ENCODE data around the gene MYL7.
"Not testable (repeated sequence)": the region's sequence is repeated elsewhere in the genome, so short reads cannot be mapped to it uniquely, and the experiment has no call there.

Gene MYL7

DNA sequence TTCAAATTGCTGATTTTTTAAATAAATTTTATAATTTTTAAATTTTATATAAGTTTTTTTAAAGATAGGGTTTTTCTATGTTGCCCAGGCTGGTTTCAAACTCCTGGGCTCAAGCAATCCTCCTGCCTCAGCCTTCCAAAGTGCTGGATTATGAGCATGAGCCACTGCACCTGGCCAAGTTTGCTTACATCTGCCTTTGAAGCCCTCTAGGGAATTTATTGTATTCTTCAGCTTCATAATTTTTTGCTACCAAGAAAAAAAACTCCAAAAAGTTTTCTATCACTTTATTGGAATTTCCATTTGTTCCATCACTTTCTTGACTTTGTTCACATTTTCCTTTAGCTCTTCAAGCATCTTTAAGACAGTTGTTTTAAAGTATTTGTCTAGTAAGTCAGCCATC lies 14.0 kb downstream of the MYL7 start:
- H3K27ac ChIP-seq (ENCODE audit: low read depth, low read length, poor library complexity, severe bottlenecking) = no peak overlapping the region
- H3K27me3 ChIP-seq (ENCODE audit: insufficient read depth, low read length) = no peaks in the 10 kb centered on the region
- H3K79me2 ChIP-seq (ENCODE audit: insufficient read depth, low read length) = peaks cover 9% of the 10 kb centered on the region
- no peak overlapping the region for H2AFZ ChIP-seq (ENCODE audit: low read length)
- TF ChIP-seq, protein P1, sequence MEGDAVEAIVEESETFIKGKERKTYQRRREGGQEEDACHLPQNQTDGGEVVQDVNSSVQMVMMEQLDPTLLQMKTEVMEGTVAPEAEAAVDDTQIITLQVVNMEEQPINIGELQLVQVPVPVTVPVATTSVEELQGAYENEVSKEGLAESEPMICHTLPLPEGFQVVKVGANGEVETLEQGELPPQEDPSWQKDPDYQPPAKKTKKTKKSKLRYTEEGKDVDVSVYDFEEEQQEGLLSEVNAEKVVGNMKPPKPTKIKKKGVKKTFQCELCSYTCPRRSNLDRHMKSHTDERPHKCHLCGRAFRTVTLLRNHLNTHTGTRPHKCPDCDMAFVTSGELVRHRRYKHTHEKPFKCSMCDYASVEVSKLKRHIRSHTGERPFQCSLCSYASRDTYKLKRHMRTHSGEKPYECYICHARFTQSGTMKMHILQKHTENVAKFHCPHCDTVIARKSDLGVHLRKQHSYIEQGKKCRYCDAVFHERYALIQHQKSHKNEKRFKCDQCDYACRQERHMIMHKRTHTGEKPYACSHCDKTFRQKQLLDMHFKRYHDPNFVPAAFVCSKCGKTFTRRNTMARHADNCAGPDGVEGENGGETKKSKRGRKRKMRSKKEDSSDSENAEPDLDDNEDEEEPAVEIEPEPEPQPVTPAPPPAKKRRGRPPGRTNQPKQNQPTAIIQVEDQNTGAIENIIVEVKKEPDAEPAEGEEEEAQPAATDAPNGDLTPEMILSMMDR (IDR thresholded peaks at IDR 0.05; ENCODE audit: low read length) = no peak
- no peak for TF ChIP-seq EZH2 (IDR thresholded peaks at IDR 0.05; ENCODE audit: borderline replicate concordance, low read length)
- H3K9me3 ChIP-seq (ENCODE audit: low read length) = no peaks in the 10 kb centered on the region
- H3K4me3 ChIP-seq (ENCODE audit: low read depth, low read length, poor library complexity, severe bottlenecking) = no peak overlapping the region
- no peak overlapping the region for H3K4me2 ChIP-seq (ENCODE audit: low read length)
- H3F3A ChIP-seq (ENCODE audit: insufficient read depth, low read length) = peaks cover 5% of the 10 kb centered on the region; the same call in 1 of the 2 replicates
- no peaks in the 10 kb centered on the region for H4K20me1 ChIP-seq (ENCODE audit: insufficient read depth, low read length)
- no peak overlapping the region for H3K9ac ChIP-seq (ENCODE audit: low read length)
- H3K9me2 ChIP-seq (ENCODE audit: low read depth, low read length) = no peaks in the 10 kb centered on the region
- peaks cover 2% of the 10 kb centered on the region; the same call in 1 of the 2 replicates for H3K36me3 ChIP-seq (ENCODE audit: insufficient read depth, low read length)
- H3K4me1 ChIP-seq (ENCODE audit: insufficient read depth, low read length, severe bottlenecking) = peaks cover 27% of the 10 kb centered on the region

DNA sequence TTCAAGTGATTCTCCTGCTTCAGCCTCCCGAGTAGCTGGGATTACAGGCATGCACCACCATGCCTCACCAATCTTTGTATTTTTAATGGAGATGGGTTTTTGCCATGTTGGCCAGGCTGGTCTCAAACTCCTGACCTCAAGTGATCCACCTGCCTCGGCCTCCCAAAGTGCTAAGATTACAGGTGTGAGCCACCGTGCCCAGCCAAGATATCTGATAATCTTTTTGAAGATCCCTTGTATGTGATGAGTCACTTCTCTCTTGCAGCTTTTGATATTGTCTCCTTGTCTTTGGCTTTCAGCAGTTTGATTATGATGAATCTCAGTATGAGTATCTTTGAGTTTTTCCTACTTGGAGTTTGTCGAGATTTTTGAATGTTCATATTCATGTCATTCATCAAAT lies 14.6 kb downstream of the MYL7 start:
- H3K27me3 ChIP-seq (ENCODE audit: insufficient read depth, low read length); H4K20me1 ChIP-seq (ENCODE audit: insufficient read depth, low read length); H3F3A ChIP-seq (ENCODE audit: insufficient read depth, low read length); H3K36me3 ChIP-seq (ENCODE audit: insufficient read depth, low read length); H3K4me3 ChIP-seq (ENCODE audit: low read depth, low read length, poor library complexity, severe bottlenecking); H3K9ac ChIP-seq (ENCODE audit: low read length); H3K4me2 ChIP-seq (ENCODE audit: low read length); H3K9me2 ChIP-seq (ENCODE audit: low read depth, low read length); H3K9me3 ChIP-seq (ENCODE audit: low read length); H3K27ac ChIP-seq (ENCODE audit: low read depth, low read length, poor library complexity, severe bottlenecking); H2AFZ ChIP-seq (ENCODE audit: low read length): not testable (repeated sequence)
- Histone ChIP-seq H3K4me1 (ENCODE audit: insufficient read depth, low read length, severe bottlenecking) (peaks cover 33% of the 10 kb centered on the region), H3K79me2 (ENCODE audit: insufficient read depth, low read length) (peaks cover 15% of the 10 kb centered on the region)

DNA sequence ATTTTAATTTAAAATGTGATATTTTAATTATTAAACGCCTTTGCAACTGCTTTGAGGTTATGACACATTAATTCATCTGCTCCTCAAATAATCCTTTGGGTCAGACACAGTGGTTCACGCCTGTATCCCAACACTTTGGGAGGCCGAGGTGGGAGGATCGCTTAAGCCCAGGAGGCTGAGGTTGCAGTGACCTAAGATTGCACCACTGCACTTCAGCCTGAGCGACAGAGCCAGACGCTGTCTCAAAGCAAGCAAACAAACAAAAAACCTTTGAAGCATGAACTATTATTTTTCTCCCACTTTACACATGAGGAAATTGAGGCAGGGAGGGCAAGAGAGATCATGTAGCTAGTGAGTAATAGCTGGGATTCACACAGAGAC lies 16.3 kb downstream of the MYL7 start:
- Histone ChIP-seq H3K27ac (ENCODE audit: low read depth, low read length, poor library complexity, severe bottlenecking) (no peak overlapping the region), H2AFZ (ENCODE audit: low read length) (no peak overlapping the region), H3K36me3 (ENCODE audit: insufficient read depth, low read length) (peaks cover 25% of the 10 kb centered on the region), H4K20me1 (ENCODE audit: insufficient read depth, low read length) (no peaks in the 10 kb centered on the region), H3K79me2 (ENCODE audit: insufficient read depth, low read length) (peaks cover 31% of the 10 kb centered on the region), H3K9me3 (ENCODE audit: low read length) (no peaks in the 10 kb centered on the region), H3K4me1 (ENCODE audit: insufficient read depth, low read length, severe bottlenecking) (peaks cover 41% of the 10 kb centered on the region), H3K4me3 (ENCODE audit: low read depth, low read length, poor library complexity, severe bottlenecking) (no peak overlapping the region), H3F3A (ENCODE audit: insufficient read depth, low read length) (peaks cover 5% of the 10 kb centered on the region; the same call in 1 of the 2 replicates), H3K27me3 (ENCODE audit: insufficient read depth, low read length) (no peaks in the 10 kb centered on the region), H3K9ac (ENCODE audit: low read length) (no peak overlapping the region), H3K9me2 (ENCODE audit: low read depth, low read length) (no peaks in the 10 kb centered on the region), H3K4me2 (ENCODE audit: low read length) (no peak overlapping the region)
- no peak for TF ChIP-seq EZH2 (IDR thresholded peaks at IDR 0.05; ENCODE audit: borderline replicate concordance, low read length)
- TF ChIP-seq, protein P1 (IDR thresholded peaks at IDR 0.05; ENCODE audit: low read length) = no peak

All from OCI-LY1 (cell line).